Islet precursor cell (in vitro differentiated cells): Measurements from ENCODE around the gene C11orf24.
"Not testable (repeated sequence)": the region's sequence is repeated elsewhere in the genome, so short reads cannot be mapped to it uniquely, and the experiment has no call there.

ENCODE experiments used
- DNase-seq: peaks from one replicate; pipeline ENCODE4 v3.0.0-alpha.2; 2018

The C11orf24 gene

DNA sequence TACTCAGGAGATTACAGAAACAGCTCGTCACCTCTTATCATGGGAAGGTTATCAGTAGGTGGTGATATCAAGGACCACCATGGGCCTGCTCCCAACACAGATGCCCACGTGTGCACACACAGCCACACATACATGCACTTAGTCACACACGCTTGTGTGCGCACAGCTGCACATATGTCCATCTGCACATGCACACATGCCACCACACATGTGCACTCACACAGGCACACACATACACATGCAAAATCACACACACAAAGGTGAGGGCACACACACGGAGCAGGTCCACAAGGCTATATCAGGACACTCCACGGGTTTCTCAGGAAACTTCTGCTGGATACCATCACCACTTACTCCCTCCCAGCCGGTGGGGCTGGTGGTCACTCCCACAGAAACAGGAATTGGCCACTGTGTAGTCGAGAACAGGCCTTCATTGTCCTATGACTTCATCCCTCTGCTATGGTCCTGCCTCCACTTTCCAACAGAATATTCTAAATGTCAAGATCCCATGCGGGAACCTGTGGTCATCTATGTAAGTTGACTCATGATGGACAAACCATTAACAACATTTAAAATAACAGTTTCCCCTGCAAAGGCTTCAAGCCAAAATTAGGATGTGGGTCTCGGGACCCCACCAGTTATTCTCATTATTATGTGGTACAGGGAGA is 2.2 kb downstream of the C11orf24 start:
- DNase-seq = peak; percentile 90

DNA sequence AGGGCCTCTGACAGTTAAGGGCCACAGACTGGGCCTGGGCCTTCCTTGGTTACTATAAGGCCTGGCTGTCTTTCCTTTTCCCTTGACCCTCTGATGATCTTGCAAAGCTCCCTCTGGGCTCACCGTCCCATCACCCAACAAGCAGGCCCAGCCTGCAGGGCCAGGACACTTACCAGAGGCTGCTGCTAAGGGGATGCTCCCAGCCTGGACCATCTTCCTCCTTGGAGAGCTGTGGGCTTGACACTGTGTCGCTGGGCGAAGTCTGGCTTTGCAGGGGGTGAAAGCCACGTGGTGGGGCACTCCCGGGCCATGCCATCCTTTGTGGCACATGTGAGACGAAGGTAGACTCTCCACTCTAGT is 3.9 kb downstream of the C11orf24 start:
- DNase-seq = no peak

DNA sequence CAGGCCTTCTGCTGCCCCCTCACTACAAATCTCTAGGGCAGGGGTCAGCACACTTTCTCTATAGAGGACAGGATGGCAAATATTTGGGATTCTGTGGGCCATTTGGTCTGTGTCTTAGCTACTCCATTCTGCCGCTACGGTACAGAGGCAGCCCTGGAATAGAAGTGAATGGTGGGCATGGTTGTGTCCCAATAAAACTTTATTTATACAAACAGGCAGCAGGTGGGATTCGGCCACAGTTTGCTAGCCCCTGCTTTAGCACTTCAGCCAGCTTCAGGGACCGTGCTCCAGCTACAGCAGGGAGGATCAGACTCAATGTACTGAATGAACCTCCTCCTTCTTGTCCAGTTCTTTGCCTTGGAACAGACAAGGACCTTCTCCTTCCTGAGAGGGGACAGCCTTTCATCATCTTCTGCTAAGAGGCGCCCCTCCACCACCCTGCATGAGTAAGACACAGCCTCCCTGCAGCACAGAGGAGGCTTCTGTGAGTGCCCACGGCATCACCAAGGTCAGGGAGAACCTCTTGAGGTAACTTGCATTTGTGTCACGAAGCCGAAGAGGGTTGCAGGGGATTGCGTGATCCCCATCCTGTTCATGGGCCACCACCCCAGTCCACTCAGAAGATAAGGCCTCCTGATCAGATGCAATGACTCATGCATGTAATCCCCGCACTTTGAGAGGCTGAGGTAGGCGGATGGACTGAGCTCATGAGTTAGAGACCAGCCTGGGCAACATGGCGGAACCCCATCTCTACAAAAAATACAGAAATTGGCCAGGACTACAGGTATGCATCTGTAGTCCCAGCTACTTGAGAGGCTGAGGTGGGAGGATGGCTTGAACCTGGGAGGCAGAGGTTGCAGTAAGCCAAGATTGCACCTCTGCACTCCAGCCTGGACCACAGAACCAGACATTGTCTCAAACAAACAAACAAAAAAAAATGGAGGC is 4.6 kb downstream of the C11orf24 start:
- DNase-seq = peak; percentile 29

DNA sequence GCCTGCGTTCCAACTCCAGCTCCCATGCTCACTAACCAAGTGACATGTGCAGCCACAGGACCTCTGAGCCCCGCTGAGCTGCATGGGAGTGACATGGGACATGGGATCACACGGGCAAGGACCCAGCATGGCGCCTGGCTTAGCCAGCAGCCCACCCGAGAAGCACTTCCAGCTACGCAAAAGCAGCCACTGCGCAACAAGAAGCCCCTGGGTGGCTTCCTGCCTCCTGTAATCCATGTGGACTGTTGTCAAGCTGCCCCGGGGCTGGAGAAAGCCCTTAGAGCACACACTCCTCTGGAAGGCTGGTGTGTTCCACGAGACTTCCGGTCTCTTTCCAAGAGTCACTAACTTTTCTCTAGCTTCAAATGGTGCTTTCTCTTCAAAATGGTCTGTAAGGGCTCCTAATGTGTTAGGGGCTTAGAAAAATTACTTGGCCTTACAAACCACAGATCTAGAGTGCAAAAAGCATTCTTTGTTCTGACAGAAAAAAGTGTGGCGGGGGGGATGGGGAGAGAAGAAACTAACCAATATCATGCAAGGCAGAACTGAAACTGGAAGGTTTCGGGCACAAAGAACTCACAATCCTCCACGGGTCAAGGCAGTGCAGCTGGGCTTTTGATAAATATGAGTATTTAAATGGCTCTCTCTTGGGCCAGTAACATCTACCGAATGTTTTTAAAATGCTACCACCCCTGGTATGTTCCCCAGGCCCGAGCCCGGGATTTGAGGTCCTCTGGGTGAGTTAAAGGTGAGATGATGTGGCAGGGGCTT is 5.5 kb downstream of the C11orf24 start:
- peak; percentile 33 for DNase-seq

GRCh38 chr11:68264741-68265540 is 6.8 kb downstream of the C11orf24 start:
- DNase-seq = no peak

- peak; percentile 17 for DNase-seq
Measured at GRCh38 chr11:68264244-68264643, 7.5 kb downstream of the C11orf24 start.

GRCh38 chr11:68263444-68264035 is 8.2 kb downstream of the C11orf24 start:
- DNase-seq = peak; percentile 30

- DNase-seq = no peak
Measured at GRCh38 chr11:68262544-68262827, 9.3 kb downstream of the C11orf24 start.

GRCh38 chr11:68261749-68262543 is 9.8 kb downstream of the C11orf24 start:
- DNase-seq = peak; percentile 45

GRCh38 chr11:68261006-68261405 is 10.8 kb downstream of the C11orf24 start:
- no peak for DNase-seq

DNA sequence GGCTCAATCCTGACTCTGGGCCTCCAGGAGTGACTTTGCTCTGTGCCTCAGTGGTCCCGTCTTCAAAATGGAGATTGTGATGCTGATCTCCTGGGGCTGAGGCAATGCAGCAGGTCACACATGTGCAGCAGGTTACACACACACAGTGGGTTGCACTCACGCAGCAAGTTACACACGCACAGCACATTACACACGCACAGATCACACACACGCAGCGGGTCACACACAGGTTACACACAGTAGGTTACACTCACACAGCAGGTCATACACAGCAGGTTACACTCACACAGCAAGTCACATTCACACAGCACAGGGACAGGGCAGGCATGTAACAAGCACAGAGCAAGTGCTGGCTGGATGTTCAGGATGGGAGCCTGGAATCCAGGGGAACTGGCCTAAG is 11.3 kb downstream of the C11orf24 start:
- DNase-seq = no peak

DNA sequence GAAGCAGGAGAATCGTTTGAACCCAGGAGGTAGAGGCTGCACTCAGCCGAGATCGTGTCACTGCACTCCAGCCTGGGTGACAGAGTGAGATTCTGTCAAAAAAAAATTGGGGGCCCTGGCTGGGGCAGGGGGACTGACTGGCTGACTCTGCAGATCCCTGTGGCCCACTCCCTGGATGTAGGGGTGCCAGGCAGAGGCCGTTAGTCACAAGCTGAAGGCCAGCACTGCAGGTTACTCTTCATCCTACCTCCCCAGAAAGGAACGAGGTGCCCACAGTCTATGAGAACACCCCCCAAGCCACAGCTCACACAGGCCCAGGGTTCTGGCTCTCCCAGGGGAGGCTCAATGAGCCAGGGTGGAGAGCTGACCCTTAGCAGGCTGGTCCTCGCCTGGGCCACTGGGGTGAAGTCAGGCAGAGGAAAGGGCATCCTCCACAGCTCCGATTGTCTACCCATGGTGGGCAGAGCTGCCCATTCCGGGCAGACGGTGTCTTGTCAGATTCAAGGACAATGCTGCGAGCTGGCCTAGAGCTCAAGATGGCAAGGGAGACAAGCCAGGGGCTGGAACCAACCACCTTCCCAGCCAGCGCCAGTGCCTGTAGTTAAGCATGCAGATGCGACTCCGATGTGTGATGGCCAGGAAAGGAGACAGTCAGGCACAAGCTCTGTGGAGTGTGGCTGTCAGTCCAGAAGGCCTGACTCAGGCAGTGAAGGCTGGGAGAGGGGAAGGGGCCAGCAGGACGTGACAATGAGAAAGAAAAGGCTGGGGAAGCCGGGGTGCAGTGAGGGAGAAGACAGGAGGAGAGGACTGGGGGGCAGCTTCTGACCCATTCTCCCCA is 12.4 kb downstream of the C11orf24 start:
- DNase-seq = peak; percentile 54

DNA sequence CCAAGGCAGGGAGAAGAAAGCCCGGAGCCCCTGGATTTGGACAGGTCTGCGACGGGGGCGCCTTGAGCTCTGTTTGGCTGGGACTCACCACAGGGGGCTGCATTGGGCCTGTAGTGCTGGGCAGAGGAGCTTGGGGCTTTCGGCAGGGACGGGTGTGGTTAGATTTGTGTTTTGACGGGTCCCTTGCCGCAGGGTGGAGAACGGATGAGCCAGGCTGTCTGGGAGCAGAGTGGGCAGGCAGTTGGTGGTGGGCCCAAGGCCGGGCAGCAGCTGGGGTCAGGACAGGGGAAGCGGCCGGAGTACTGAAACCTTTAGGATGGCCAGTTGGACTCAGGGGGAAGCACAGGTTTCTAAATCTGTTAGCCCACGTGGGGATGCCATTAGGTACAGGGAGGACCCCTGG is 13.4 kb downstream of the C11orf24 start:
- DNase-seq = peak; percentile 52

- DNase-seq = peak; percentile 97
Measured at GRCh38 chr11:68257477-68258362, 14.1 kb downstream of the C11orf24 start.

DNA sequence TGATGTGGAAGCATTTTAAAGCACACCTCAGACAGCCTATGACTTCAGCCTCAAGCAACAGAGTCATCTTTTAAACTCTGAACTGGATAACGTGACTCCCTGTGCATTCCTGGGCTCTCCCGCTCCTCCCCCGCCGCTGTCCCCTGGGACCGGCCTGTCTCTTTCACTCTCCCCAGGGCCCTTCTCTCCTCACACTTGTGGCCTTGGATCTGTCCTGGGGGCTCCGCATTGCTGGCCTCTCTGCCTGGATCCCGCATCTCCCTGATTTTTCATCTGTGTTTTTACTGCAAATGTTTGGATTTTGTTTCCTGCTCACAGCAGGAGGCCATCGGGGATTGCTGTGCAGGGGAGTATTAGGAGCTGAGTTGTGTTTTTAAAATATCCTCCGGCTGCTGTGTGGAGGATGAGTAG is 15.4 kb downstream of the C11orf24 start:
- DNase-seq = no peak

GRCh38 chr11:68255526-68255925 is 16.2 kb downstream of the C11orf24 start:
- DNase-seq = peak; percentile 16

DNA sequence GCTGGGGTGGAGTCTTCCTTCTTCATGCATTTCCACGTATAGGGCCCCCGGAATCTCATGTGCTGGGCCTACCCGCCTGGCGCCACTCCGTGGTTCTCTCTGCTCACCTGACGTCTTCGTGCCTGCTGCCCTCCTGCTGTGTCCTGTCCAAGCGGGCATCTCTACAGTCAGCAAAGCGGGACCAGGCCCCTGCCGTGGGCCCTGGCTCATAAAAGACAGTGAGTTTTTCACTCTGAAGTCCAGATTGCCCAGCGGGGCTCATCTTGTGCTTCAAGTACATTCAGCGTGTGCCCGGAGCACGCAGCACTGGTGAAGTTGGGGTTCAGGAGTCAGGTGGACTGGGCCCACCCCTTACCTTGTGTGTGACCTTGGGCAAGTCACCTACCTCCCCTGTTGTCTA is 17.4 kb downstream of the C11orf24 start:
- no peak for DNase-seq

- DNase-seq = no peak
Measured at GRCh38 chr11:68251765-68252164, 20.0 kb downstream of the C11orf24 start.

DNA sequence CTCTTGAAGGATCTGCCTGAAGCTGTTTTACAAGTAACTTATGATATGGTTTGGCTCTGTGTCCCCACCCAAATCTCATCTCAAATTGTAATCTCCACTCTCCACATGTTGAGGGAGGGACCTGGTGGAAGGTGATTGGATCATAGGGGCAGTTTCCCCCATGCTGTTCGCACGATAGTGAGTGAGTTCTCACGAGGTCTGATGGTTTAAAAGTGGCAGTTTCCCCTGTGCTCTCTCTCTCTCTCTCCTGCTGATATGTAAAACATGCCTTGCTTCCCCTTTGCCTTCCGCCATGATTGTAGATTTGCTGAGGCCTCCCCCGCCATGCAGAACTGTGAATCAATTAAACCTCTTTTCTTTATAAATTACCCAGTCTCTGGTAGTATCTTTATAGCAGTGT is 26.9 kb downstream of the C11orf24 start:
- not testable (repeated sequence) for DNase-seq
